Measurements from ENCODE around the gene NEK3.

GRCh38 chr13:52127378-52127777, 32.0 kb downstream of the NEK3 start:
- TF ChIP-seq CTCF (IDR thresholded peaks at IDR 0.05) (no peak), POLR2AphosphoS5 (IDR thresholded peaks at IDR 0.05; ENCODE audit: insufficient read depth in 1 of 2, low read depth in 1 of 2) (no peak)

Measured in vagina (tissue), 2 donors.